ENCODE data around the gene ADAMTS2.

Gene ADAMTS2

DNA sequence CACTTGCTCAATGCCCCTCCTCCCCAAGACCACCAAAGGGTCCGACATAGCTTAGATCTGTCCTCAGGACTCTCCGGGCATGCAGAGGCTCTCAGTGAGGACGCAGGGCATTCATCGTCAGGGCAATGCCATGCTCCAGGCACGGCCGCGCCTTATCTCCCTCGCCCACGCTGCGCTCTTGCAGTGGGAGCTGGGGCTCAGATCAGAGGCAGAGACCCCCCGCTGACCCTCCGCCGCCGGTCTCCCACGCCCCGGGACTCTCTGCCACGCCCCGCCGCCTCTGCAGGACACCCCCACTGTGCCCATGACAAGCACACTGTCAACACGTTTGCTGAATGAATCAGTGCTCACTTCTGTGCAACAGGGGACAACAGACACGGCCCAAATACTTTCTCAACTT lies 140.7 kb downstream of the ADAMTS2 start:
- CTCF ChIA-PET: no interaction called here
- DNase-seq (ENCODE audit: extremely low spot score): no peak
- POLR2A ChIA-PET: no interaction called here
- TF ChIP-seq, protein P1, sequence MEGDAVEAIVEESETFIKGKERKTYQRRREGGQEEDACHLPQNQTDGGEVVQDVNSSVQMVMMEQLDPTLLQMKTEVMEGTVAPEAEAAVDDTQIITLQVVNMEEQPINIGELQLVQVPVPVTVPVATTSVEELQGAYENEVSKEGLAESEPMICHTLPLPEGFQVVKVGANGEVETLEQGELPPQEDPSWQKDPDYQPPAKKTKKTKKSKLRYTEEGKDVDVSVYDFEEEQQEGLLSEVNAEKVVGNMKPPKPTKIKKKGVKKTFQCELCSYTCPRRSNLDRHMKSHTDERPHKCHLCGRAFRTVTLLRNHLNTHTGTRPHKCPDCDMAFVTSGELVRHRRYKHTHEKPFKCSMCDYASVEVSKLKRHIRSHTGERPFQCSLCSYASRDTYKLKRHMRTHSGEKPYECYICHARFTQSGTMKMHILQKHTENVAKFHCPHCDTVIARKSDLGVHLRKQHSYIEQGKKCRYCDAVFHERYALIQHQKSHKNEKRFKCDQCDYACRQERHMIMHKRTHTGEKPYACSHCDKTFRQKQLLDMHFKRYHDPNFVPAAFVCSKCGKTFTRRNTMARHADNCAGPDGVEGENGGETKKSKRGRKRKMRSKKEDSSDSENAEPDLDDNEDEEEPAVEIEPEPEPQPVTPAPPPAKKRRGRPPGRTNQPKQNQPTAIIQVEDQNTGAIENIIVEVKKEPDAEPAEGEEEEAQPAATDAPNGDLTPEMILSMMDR (IDR thresholded peaks at IDR 0.05; ENCODE audit: control extremely low read depth, extremely low read depth, low read depth, missing control alignments): no peak

DNA sequence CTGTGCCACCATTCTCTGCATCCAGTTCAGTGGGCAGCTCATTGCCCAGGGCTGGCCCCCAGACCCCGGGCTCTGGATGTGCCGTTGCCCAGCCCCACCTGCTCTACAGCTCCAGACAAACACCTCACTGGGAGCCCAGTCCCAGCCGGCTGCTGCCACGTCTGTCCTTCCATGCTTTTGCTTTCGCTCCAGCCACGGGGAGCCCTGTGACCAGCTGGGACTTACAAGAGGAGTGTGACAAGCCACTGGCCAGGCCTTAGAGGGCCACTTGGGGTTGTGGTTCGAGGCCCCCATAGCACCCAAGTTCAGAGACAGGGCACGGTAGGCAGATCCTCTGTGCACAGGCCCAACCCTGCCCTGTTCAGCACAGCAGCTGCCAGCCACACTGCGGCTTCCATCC lies 142.0 kb downstream of the ADAMTS2 start:
- TF ChIP-seq, protein P1 (IDR thresholded peaks at IDR 0.05; ENCODE audit: control extremely low read depth, extremely low read depth, low read depth, missing control alignments): no peak
- POLR2A ChIA-PET: no interaction called here
- no peak for DNase-seq (ENCODE audit: extremely low spot score)
- CTCF ChIA-PET: no interaction called here

DNA sequence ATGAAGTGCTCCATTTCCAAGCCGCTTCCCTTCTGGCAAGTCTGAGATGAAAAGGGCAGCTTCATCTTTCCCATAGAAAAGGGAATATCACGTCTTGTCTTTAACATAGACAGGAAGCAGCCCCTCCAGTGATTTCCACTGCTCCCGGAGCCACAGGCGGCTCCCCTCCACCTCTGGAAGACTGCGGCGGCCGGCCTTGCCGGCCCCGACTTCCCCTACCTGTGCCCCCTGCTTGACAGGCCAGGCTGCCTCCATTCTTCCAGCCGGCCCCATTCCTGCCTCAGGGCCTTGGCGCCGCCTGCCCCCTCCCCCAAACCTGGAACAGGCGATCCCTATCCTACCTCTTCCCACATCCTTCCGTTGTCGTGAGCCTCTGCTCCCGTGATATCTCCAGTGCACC lies 143.3 kb downstream of the ADAMTS2 start:
- DNase-seq (ENCODE audit: extremely low spot score): no peak
- CTCF ChIA-PET: no interaction called here
- POLR2A ChIA-PET: no interaction called here
- TF ChIP-seq, protein P1 (IDR thresholded peaks at IDR 0.05; ENCODE audit: control extremely low read depth, extremely low read depth, low read depth, missing control alignments): no peak

DNA sequence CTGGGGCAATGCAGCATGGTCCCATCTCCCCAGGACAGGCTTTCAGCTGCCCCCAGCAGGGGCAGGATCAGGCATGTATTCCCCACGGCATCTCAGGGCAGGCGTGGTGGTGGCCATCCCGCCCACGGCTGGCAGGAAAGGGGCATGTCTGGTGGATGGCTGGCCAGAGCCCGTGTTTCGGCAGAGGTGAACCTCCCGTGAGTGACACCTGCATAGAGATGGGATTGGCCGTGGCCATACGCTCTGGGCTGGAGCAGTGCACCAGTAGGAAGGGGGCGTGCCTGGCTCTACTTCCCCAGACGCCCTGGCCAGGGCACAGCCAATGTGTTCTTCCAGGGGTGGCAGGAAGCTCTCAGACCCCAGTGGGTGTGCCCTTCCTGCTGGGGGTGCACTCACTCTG lies 146.0 kb downstream of the ADAMTS2 start:
- DNase-seq (ENCODE audit: extremely low spot score): no peak
- TF ChIP-seq, protein P1 (IDR thresholded peaks at IDR 0.05; ENCODE audit: control extremely low read depth, extremely low read depth, low read depth, missing control alignments): no peak
- ChIA-PET POLR2A (no interaction called here), CTCF (no interaction called here)

DNA sequence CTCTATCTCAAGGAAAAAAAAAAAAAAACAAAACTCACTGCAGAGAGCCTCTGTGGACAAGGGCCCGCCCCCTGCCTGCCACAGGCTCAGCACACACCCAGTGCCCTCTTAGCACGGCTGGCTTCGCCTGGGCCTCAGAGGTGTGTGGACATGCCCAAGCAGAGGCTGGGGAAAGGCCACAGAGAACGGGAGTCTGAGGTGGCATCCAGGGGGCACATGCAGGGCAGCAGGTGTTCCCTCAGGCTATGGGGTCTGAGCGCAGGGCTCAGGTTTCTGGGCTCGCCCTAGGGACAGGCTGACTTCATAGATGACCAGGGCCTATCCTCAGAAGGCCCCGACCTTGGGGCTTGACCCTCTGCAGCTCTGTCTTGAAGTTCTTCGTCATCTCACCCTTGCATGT lies 146.4 kb downstream of the ADAMTS2 start:
- POLR2A ChIA-PET: no interaction called here
- CTCF ChIA-PET: no interaction called here

DNA sequence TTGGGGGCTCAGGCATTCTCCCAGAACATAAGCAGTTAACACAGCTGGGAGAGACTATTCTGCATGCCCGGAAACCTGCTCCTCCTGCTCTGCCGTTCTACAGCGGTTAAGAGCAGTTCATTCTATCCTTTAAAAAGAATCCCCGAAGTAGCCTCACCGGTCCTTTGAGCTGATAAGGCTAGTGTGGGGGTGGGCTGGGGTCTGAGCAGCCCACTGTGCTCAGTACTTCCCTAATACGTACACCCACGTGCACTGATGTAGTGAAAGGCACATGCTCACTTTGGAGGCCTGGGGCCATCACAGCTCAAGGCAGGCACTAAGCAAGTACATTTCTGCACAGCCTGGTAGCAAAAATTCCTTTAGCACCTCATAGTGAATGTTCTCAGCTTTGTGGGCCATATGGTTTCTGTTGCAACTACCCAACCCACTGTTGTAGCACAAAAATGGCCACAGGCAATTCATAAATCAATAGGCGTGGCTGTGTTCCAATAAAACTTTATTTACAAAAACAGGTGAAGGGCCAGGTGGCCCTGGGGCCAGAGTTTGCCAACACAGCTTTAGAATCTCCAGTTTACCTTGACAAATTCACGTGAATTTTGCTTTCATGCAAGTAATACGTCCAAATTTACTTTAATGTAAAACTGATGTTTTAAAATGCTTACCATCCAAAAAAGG lies 148.7 kb downstream of the ADAMTS2 start:
- TF ChIP-seq, protein P1 (IDR thresholded peaks at IDR 0.05; ENCODE audit: control extremely low read depth, extremely low read depth, low read depth, missing control alignments): no peak
- no peak for DNase-seq (ENCODE audit: extremely low spot score)
- ChIA-PET POLR2A (no interaction called here), CTCF (no interaction called here)

More for the DNA sequence above, 146.4 kb downstream of the ADAMTS2 start:
- no peak for DNase-seq (ENCODE audit: extremely low spot score)
- TF ChIP-seq, protein P1 (IDR thresholded peaks at IDR 0.05; ENCODE audit: control extremely low read depth, extremely low read depth, low read depth, missing control alignments): no peak
